GM12873 (cell line): ENCODE measurements around the gene DDX18.

ENCODE experiments used
- TF ChIP-seq, protein P1 (sequence below): IDR thresholded peaks from 2 replicates; pipeline ENCODE4 v1.5.1; 2012; ENCODE audit warnings: low read depth, mild to moderate bottlenecking, moderate library complexity, low read length, control low read depth; ENCODE audit not compliant: insufficient read depth; ENCODE audit errors: missing control alignments

The DDX18 gene

DNA sequence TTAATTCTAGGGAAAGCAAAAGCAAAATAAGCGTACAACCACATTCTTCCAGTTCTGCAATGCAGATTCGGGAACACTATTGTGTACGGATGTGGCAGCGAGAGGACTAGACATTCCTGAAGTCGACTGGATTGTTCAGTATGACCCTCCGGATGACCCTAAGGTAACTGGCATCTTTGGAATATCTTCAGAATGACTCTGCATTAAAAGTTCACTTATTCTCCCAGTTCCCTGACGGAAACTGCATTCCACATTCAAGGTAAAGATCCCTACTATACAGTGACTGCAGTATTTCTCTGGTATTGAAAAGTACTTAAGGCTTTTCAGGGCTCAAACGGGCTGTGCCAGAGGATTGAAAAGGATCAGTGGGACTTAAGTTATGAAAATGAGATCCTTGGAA is 10.9 kb downstream of the DDX18 start:
- TF ChIP-seq, protein P1, sequence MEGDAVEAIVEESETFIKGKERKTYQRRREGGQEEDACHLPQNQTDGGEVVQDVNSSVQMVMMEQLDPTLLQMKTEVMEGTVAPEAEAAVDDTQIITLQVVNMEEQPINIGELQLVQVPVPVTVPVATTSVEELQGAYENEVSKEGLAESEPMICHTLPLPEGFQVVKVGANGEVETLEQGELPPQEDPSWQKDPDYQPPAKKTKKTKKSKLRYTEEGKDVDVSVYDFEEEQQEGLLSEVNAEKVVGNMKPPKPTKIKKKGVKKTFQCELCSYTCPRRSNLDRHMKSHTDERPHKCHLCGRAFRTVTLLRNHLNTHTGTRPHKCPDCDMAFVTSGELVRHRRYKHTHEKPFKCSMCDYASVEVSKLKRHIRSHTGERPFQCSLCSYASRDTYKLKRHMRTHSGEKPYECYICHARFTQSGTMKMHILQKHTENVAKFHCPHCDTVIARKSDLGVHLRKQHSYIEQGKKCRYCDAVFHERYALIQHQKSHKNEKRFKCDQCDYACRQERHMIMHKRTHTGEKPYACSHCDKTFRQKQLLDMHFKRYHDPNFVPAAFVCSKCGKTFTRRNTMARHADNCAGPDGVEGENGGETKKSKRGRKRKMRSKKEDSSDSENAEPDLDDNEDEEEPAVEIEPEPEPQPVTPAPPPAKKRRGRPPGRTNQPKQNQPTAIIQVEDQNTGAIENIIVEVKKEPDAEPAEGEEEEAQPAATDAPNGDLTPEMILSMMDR, result no peak

DNA sequence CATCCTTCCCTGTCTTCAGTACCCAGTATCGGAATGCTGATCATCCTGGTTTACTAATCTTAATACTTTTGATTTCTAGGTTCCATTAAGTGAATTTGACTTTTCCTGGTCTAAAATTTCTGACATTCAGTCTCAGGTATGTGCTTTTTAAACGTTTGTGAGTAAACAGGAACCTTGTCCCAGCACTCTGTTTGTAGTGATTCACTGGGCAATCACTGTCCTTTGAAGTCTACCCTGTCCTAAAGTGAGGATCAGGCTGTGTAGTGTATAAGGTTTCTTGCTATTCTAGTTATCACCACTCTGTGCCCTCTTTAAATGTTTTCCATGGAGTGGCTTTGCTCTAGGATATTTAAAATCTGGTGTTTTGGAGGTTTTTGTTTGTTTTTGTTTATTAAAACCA is 14.4 kb downstream of the DDX18 start:
- TF ChIP-seq, protein P1, result no peak

DNA sequence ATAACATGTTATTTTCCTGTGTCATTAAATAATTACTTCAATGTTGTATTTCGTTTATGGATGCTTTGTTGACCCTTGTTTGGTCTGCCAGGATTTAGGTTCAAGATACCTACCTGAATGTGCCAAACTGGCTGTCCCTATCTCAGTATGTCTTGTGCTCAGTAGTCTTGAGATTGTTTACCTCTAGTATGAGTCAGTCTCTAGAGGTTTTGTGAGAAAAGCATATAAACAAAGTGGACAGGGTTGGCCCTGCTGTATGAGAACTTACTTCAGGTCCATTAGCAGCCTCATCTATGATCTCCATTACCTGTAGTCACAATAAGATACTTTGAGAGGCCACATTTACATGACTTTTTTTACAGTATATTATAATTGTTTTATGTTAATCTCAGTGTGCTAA is 17.8 kb downstream of the DDX18 start:
- TF ChIP-seq, protein P1, result no peak

DNA sequence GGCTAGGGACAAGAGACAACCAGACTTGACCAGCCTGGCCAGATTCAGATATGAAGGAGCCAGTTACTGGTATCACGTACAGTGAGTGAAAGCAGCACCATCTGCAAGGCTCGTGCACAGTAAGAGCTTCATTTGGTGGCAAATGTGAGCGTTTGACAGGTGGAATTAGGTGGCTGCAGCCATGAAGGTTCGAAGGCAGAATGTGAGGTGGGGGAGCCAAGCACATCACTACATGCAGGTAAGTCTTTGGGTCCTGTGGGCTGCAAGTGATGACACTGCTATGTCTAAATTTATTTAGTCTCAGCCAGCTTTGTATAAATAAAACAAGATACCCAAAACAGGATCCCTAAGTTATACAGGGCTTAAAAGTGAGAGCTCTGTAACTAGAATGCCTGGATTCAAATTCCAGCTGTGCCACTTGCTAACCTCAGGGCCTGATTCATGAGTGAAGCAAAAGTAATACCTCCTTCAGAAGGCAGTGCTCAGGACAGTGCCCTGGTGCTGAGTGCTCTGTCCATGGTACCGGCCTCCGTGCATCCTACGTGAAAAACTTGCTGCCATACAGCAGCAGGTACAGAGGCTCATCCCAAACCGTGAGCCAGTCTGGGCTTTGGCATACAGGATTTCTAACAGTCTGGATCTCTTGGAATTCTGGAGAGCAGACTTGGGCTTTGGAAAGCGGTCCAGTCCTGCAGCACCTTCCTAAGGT is 18.6 kb downstream of the DDX18 start:
- TF ChIP-seq, protein P1, result no peak

DNA sequence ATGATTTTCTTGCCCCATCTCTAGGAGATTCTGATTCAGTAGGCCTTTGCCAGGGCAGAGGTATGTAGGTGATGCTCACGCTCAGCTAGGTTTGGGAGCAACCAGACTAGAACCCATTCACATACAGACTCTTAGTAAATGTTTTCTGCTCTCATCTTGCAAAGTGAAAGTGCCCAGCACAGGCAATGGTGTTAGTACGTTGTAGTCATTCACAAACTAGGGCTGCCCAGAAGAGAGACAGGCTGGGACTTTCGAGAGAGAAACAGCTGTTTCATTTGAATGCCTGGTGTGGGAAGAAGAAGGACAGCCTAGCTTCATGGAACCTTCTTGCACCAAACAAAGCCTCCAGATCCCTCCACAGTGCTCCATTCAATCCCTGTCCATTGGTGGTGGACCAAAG is 19.4 kb downstream of the DDX18 start:
- TF ChIP-seq, protein P1, result no peak

DNA sequence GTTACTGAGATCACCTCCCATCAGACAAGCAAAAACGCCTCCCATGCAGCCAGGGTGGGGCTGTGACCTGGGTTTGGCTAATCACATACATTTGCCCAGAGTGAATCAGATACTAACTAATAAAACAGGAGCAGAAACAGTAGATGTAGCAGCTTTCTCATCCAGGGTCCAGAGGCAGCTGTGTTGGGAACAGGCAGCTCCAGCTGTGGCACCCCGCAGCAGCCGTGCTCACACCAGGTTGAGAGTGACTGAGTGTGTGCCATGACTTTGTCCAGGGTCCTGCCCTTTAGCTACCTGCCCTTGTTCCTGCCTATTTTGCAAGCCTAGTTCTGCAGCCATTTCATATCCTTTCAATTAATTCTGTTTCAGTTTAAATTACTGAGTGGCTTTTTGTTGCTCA is 20.5 kb downstream of the DDX18 start:
- TF ChIP-seq, protein P1, result no peak

DNA sequence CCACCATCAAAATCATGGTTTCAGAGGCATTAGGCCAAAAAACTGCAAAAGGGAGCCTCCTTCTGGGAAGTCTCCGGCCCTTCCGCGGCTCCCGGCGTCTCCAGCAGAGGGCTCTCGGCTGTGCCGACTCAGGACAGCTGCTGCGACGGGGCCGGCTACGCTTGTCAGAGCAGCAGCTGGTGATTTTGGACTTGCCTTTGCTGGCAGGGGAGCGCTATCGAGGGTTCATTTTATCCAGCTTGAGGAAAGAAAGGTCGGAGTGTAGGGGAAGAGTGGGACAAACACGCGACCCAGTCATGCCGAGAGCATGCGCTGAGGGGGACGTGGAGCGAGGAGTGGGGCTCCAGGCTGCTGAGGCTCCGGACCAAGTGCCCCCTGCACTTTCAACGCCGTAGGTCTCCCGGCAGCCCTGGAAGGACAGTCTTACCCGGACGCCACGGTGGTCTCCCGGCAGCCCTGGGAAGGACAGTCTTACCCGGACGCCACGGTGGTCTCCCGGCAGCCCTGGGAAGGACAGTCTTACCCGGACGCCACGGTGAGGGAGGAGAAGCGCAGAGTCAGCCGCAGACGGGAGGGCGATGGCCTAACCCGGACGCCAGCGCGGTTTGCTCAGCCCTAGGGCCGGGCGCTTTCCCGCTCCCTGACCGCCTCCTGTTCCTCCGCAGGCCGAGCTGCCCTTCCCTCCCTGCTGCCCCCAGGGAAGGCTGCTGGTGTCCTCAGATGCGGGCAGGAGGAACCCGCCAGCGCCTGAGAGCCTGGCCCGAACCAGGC is 21.7 kb downstream of the DDX18 start:
- TF ChIP-seq, protein P1, result peak; percentile 80
